GM19324 (cell line): ENCODE results near the gene TEX13A.
"Not testable (repeated sequence)": the region's sequence is repeated elsewhere in the genome, so short reads cannot be mapped to it uniquely, and the experiment has no call there.

Experiments used
- ATAC-seq: cut with Tn5 transposase; IDR thresholded peaks from one replicate; pipeline ENCODE4 v1.9.1; 2021; ENCODE audit warnings: mild to moderate bottlenecking, moderate library complexity; ENCODE audit not compliant: unreplicated experiment, low FRiP score

TEX13A gene

GRCh38 chrX:105220636-105221035, at the start of gene TEX13A:
TEX13A (minus strand) TSS chrX:105220694; CDS start chrX:105220397, 297 bp downstream.
- ATAC-seq = no peak

- ATAC-seq = no peak
Observed at GRCh38 chrX:105269386-105269785, 48.9 kb upstream of the TEX13A start.

GRCh38 chrX:105267167-105267566, 46.7 kb upstream of the TEX13A start:
- no peak for ATAC-seq

GRCh38 chrX:105266456-105266855, 46.0 kb upstream of the TEX13A start:
- no peak for ATAC-seq

- no peak for ATAC-seq
Observed at GRCh38 chrX:105265093-105265492, 44.6 kb upstream of the TEX13A start.

GRCh38 chrX:105263801-105264200, 43.3 kb upstream of the TEX13A start:
- no peak for ATAC-seq

- ATAC-seq = no peak
Observed at GRCh38 chrX:105263171-105263570, 42.7 kb upstream of the TEX13A start.

- ATAC-seq = no peak
Observed at GRCh38 chrX:105260291-105261043, 40.0 kb upstream of the TEX13A start.

GRCh38 chrX:105241056-105241455, 20.6 kb upstream of the TEX13A start:
- ATAC-seq = no peak

GRCh38 chrX:105237407-105237806, 16.9 kb upstream of the TEX13A start:
- ATAC-seq = not testable (repeated sequence)

GRCh38 chrX:105229146-105229545, 8.7 kb upstream of the TEX13A start:
- no peak for ATAC-seq

- no peak for ATAC-seq
Observed at GRCh38 chrX:105228602-105229001, 8.1 kb upstream of the TEX13A start.

GRCh38 chrX:105226499-105226898, 6.0 kb upstream of the TEX13A start:
- ATAC-seq = no peak

GRCh38 chrX:105221374-105221773, 880 bp upstream of the TEX13A start:
- ATAC-seq = no peak

GRCh38 chrX:105219454-105220401, 766 bp downstream of the TEX13A start:
- no peak for ATAC-seq

- ATAC-seq = no peak
Observed at GRCh38 chrX:105211066-105211575, 9.4 kb downstream of the TEX13A start.

GRCh38 chrX:105210258-105210657, 10.2 kb downstream of the TEX13A start:
- ATAC-seq = no peak

GRCh38 chrX:105209406-105209805, 11.1 kb downstream of the TEX13A start:
- ATAC-seq = no peak

- no peak for ATAC-seq
Observed at GRCh38 chrX:105191878-105192277, 28.6 kb downstream of the TEX13A start.

GRCh38 chrX:105190252-105190853, 30.1 kb downstream of the TEX13A start:
- no peak for ATAC-seq

- ATAC-seq = no peak
Observed at GRCh38 chrX:105189093-105189492, 31.4 kb downstream of the TEX13A start.
